Amniotic epithelial cell (primary cell): ENCODE data around the gene TUBA1A.
"Not testable (repeated sequence)": the region's sequence is repeated elsewhere in the genome, so short reads cannot be mapped to it uniquely, and the experiment has no call there.

ENCODE experiments used
- DNase-seq: peaks from one replicate; pipeline ENCODE4 v3.0.0-alpha.2; 2010; ENCODE audit warnings: low read depth

Gene TUBA1A

GRCh38 chr12:49188916-49189367 lies at the start of gene TUBA1A:
Gene TUBA1A, minus strand, starts transcription at chr12:49189080. Its CDS starts 101 bp downstream, at chr12:49188979.
- peak; percentile 99 for DNase-seq

DNA sequence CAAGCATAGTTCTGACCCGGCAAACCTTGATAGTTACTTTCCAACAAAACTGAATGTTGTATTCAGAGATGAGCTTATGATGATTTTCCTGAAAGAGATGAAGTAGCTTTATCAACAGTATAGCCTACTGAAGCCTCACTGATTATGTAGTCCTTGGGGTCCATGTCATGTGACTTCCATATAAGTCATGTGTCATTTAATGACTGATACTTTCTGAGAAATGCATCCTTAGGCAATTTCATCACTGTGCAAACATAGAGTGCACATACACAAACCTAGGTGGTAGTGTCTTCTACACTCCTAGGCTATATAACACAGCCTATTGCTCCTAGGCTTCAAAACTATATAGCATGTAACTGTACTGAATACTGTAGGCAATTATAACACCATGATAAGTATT lies 47.5 kb upstream of the TUBA1A start:
- no peak for DNase-seq

- no peak for DNase-seq
Observed at GRCh38 chr12:49233842-49234526, 45.1 kb upstream of the TUBA1A start.

DNA sequence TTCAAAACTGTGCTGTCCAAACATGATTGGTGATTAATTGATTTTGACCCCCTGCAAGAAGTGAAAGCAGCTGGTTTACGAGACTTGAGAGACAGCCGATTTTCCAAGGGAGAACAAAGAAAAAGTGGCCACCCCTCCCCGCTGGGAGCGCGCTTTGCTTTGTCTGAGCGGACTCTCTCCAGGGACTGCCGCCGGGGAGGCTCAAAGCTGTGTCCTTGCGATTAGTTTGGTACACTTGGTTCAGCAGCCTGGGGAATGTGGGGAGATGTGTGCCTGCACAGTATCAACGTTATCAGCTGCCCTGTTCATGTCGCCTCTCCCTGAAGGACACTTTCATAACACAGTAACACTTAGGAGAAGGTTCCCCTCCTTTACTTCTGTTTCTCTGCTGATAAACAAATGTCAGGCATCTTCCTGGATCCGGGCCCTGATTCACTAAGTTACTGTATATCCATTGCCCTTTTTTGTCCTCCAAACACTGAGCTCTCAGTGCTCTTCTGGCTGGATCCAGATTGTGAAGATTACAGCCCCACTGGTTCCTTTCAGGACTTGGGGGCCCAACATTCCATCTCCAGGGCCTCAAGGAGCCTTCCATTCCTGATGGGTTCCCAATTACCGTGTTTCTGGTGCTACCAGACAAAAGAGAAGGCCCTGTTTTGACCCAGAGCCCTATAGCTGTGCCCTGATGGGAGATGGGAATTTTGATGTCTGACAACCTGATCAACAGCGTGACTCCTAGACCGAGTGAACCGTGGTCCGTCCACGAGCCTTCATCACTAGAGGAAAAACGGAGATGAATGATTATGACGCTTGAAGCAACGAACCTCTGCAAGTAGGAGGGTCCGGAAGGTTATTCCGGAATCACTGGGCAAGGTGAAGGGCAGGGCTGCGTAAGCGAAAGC lies 44.3 kb upstream of the TUBA1A start:
- peak; percentile 24 for DNase-seq

DNA sequence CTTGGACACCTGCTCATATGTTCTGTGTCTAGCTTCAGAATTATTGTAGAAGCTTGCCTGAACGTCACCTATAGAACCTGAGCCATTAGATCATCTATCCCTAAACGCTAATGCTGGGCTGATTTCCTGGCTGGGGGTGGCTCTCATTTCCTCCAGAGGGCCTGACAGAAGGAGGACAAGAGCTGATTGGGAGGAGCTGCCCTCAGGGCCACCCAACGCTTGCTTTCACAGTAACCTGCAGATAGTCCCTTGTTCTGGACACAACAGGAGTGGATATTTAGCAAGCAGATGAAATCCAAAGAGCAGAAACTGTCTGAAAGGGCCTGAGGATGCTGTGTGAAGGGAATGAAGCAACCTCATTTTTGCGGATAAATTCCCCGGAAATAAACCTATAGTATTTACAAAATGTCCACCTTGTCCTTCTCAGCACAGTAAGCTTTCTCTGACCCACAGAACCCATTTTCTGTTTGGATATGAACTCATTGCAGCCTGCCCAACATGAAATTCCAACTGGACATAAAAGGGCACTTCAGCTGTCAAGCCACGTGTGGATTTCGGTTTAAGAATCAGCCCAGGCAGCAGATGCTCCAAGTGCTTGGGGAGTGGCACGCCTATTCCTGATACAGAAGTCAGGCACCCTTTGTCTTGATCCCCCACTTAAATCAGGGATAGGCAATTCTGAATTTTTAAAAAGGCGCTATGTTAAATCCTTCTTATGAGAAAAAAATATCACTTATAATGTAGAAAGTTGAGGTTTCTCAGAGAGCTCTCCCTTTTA lies 43.2 kb upstream of the TUBA1A start:
- DNase-seq, result no peak

- DNase-seq, result no peak
Observed at GRCh38 chr12:49230805-49231194, 41.9 kb upstream of the TUBA1A start.

- no peak for DNase-seq
Observed at GRCh38 chr12:49230176-49230804, 41.4 kb upstream of the TUBA1A start.

- no peak for DNase-seq
Observed at GRCh38 chr12:49228653-49229052, 39.8 kb upstream of the TUBA1A start.

- DNase-seq, result no peak
Observed at GRCh38 chr12:49227713-49228112, 38.8 kb upstream of the TUBA1A start.

- peak; percentile 66 for DNase-seq
Observed at GRCh38 chr12:49225576-49226166, 36.8 kb upstream of the TUBA1A start.

DNA sequence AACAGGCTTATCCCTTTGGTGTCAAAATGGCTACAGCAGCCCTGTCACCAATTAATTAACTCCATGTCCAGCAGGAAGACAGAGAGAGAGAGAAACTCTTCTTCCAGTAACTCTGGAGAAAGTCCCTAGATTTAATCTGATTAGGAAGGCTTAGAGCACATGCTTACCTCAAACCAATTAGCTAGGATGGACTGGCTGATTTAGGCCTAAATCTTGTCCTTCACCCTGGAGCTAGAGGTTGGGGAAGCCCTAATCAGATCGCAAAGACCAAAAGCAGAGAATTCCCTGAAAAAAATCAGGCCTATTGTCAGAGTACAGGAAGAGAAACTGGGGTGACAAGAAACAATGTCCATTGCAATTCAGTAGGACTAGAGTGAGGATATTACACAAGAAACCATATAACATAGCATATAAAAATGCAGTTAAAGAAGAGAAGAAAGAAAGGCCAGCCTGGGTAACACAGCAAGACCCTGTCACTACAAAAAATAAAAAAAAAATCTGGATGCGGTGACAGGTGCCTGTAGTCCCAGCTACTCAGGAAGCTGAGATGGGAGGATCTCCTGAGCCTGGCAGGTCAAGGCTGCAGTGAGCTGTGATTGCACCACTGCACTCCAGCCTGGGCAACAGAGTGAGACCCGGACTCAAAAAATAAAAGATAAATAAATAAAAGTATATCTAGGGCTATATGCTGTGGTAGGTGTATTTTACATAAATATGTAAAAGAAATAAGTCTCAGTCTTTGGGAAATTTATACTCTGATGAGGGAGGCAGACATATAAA lies 34.9 kb upstream of the TUBA1A start:
- DNase-seq, result no peak

DNA sequence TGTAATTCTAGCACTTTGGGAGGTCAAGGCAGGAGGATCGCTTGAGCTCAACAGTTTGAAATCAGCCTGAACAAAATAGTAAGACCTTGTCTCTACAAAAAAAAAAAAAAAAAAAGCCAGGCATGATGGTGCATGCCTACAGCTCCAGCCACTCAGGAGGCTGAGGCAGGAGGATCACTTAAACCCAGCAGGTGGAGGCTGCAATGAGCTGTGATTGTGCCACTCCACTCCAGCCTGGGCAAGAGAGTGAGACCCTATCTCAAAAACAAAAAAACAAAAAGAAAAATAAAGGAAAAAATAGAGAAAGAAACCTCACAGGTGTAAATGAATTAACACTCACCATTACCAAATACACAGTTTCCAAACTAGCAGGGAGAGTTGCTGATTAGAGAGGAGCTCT lies 34.2 kb upstream of the TUBA1A start:
- DNase-seq, result no peak

DNA sequence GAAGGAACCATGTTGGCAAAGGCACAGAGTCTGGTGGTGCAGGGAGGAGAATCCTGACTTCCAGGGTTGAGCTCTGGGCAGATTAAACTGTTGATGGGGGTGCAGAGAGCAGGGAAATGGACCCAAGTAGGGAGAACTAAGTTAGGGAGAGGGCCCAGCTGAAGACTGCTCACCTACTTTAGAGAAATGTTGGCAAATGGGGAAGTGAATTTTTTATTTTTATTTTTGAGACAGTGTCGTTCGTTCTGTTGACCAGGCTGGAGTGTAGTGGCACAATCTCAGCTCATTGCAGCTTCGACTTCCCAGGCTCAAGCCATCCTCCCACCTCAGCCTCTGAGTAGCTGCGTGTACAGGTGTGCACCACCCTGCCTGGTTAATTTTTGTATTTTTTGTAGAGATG lies 32.1 kb upstream of the TUBA1A start:
- no peak for DNase-seq

GRCh38 chr12:49219417-49220026 lies 30.6 kb upstream of the TUBA1A start:
- DNase-seq, result no peak

DNA sequence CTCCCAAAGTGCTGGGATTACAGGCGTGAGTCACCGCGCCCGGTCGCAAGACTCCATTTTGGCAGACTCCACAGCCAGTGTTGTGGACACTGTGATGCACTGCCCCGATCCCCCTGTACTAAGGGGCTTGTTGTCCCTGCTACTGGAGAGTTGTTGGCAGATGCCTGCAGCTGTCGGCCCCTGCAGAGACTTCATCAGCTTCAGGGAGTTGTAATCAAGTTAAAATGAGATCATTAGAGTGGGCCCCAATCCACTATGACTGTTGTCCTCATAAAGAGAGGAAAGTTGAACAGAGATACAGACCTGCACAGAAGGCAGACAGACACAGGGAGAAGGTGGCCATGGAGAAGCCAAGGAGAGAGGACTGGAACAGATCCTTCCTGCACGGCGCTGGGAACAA lies 23.7 kb upstream of the TUBA1A start:
- DNase-seq, result no peak

DNA sequence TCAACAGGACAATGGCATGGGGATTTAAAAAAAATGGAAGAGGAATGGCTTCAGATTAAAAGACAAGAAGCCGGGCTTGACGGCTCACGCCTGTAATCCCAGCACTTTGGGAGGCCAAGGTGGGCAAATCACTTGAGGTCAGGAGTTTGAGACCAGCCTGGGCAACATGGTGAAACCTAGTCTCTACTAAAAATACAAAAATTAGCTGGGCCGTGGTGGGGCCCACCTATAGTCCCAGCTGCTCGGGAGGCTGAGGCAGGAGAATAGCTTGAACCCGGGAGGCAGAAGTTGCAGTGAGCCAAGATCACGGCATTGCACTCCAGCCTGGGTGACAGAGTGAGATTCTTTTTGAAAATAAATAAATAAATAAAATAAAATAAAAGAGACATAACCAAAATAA lies 21.8 kb upstream of the TUBA1A start:
- DNase-seq, result not testable (repeated sequence)

GRCh38 chr12:49208676-49209075 lies 19.8 kb upstream of the TUBA1A start:
- DNase-seq, result no peak

DNA sequence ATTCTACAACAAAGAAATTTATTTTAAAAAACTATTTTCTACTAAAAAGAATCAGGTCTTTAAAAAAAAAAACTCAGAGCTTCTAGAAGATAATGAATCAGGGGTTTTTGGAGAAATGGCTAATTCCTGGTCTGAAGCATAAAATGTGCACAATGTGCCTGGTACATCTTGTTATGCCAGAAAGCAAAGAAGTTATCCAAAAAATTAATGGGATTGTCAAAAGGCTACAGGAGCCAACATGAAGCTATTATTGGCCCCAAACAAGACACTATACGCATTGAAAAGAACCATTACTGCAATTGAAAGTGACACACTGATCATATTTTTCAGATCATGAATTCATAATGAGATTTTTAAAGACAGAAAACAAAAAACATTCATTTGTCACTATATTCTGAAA lies 19.3 kb upstream of the TUBA1A start:
- no peak for DNase-seq

DNA sequence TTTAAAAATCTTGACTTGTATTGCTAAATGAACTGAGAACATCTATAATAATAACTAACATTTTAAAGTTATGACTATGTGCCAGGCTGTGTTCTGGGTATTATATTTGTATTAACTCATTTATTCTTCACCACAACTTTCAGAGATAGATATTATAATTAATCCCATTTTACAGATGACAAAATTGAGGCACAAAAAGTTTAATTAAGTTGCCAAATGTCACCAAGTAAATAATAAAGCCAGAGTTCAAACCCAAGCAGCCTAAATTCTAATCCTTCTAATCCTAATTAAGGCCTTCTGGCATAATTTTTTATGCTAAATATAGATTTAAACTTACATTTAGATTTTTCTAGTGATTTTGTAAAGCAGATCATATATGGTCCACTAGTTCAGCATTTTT lies 17.5 kb upstream of the TUBA1A start:
- no peak for DNase-seq

- DNase-seq, result peak; percentile 82
Observed at GRCh38 chr12:49201595-49202295, 12.9 kb upstream of the TUBA1A start.
